Endothelial cell of umbilical vein (primary cell): ENCODE data around the gene SLC35E4. TPM values are rescaled to one million over a fixed set of nuclear protein-coding genes. Genes with fewer than 3 reads are reported as not detected.

Experiments used
- BruUV-seq: library from RNA; stranded (reverse); fragments of 400-500 nt; replicated peaks from 2 replicates; lab custom pipeline; 2021; lab: Mats Ljungman, UMichigan
- CTCF ChIA-PET: fragments of 300-600, 350-600 bp; sonication (Branson Sonifier 250); formaldehyde crosslinking; loops from one replicate; lab custom pipeline; 2021; ENCODE audit warnings: antibody characterized with exemption, inconsistent platforms; lab: Charles Lee
- POLR2A ChIA-PET: fragments of 300-600, 350-600 bp; sonication (Branson Sonifier 250); formaldehyde crosslinking; loops from one replicate; lab custom pipeline; 2021; ENCODE audit warnings: antibody characterized with exemption, inconsistent platforms; lab: Charles Lee
- DNase-seq: peaks from one replicate; pipeline ENCODE4 v3.0.0-alpha.2; 2011; ENCODE audit warnings: low read depth, low spot score
- FAIRE-seq: peaks from 2 replicates; lab custom pipeline; 2011; peaks lifted over from hg19 to GRCh38; lab: Jason Lieb, UNC
- H2AFZ ChIP-seq: 2 replicates; pipeline ENCODE4 v1.6.0; 2012; ENCODE audit warnings: low read depth, low read length, control low read depth, inconsistent platforms
- H3K27ac ChIP-seq: 2 replicates; pipeline ENCODE4 v1.5.1; 2011; ENCODE audit warnings: low read depth, mild to moderate bottlenecking, control low read depth, low read length, moderate library complexity; ENCODE audit not compliant: insufficient read depth
- H3K27me3 ChIP-seq, 2 experiments: 2 replicates each; pipeline versions ENCODE4 v1.6.0 to v1.6.1; 2011; ENCODE audit warnings: low read length in 2 of 2, mixed read lengths in 1 of 2; ENCODE audit not compliant: control insufficient read depth in 2 of 2, insufficient read depth in 2 of 2
- H3K36me3 ChIP-seq, 2 experiments: 2 replicates in 1 of 2; 3 replicates in 1 of 2; pipeline ENCODE4 v1.5.1; 2011; ENCODE audit warnings: low read length in 2 of 2, mild to moderate bottlenecking in 1 of 2, moderate library complexity in 1 of 2; ENCODE audit not compliant: control insufficient read depth in 2 of 2, insufficient read depth in 2 of 2; ENCODE audit errors: extremely low read depth in 1 of 2
- H3K4me1 ChIP-seq: 3 replicates; pipeline ENCODE4 v1.5.1; 2011; ENCODE audit warnings: mild to moderate bottlenecking, low read length; ENCODE audit not compliant: control insufficient read depth, insufficient read depth; ENCODE audit errors: extremely low read depth
- H3K4me2 ChIP-seq: 2 replicates; pipeline ENCODE4 v1.6.1; 2011; ENCODE audit warnings: low read length, control low read depth, mixed read lengths; ENCODE audit not compliant: insufficient read depth
- H3K4me3 ChIP-seq, 3 experiments: fragments of 200-600 bp in 1 of 3; sonication (generic), shearing (Covaris generic) in 1 of 3; replicated peaks in 1 of 3; 2 replicates each; pipeline ENCODE4 v1.5.1; 2011 to 2016; ENCODE audit warnings: control low read depth in 3 of 3, low read length in 3 of 3, mild to moderate bottlenecking in 2 of 3, inconsistent platforms in 1 of 3, low read depth in 1 of 3, moderate library complexity in 1 of 3; ENCODE audit not compliant: insufficient read depth in 1 of 3
- H3K79me2 ChIP-seq: 2 replicates; pipeline ENCODE4 v1.6.0; 2012; ENCODE audit warnings: low read length, inconsistent platforms; ENCODE audit not compliant: control insufficient read depth, insufficient read depth
- H3K9ac ChIP-seq: replicated peaks from 2 replicates; pipeline ENCODE3; 2011; ENCODE audit warnings: low read length, control low read depth; ENCODE audit not compliant: insufficient read depth; ENCODE audit errors: extremely low read depth
- H3K9me1 ChIP-seq: replicated peaks from 3 replicates; pipeline ENCODE4 v1.6.0; 2011; ENCODE audit warnings: mild to moderate bottlenecking, low read length; ENCODE audit not compliant: control insufficient read depth, insufficient read depth; ENCODE audit errors: extremely low read depth
- H3K9me3 ChIP-seq: replicated peaks from 2 replicates; pipeline ENCODE4 v1.5.1; 2012; ENCODE audit warnings: low read length, inconsistent platforms; ENCODE audit not compliant: control insufficient read depth, insufficient read depth
- H4K20me1 ChIP-seq: replicated peaks from 2 replicates; pipeline ENCODE3; 2011; ENCODE audit warnings: mild to moderate bottlenecking, low read length; ENCODE audit not compliant: control insufficient read depth, insufficient read depth; ENCODE audit errors: extremely low read depth
- EZH2 ChIP-seq: IDR thresholded peaks from 2 replicates; pipeline ENCODE4 v1.6.1; 2012; ENCODE audit warnings: borderline replicate concordance, low read depth, mild to moderate bottlenecking, moderate library complexity, low read length, inconsistent platforms; ENCODE audit not compliant: severe bottlenecking
- FOS ChIP-seq: IDR thresholded peaks from 2 replicates; pipeline ENCODE4 v1.6.1; 2011; ENCODE audit warnings: mild to moderate bottlenecking, low read length, moderate library complexity, borderline replicate concordance; ENCODE audit not compliant: insufficient read depth
- GATA2 ChIP-seq: IDR thresholded peaks from 2 replicates; pipeline ENCODE4 v1.7.0; 2011; ENCODE audit warnings: low read depth, mild to moderate bottlenecking, moderate library complexity, mixed read lengths, low read length; ENCODE audit not compliant: insufficient read length, insufficient read depth
- JUN ChIP-seq: IDR thresholded peaks from 2 replicates; pipeline ENCODE4 v1.6.1; 2011; ENCODE audit warnings: borderline replicate concordance, low read depth; ENCODE audit not compliant: insufficient read length, insufficient read depth
- MYC ChIP-seq: IDR thresholded peaks from one replicate; pipeline ENCODE4 v1.6.1; 2011; ENCODE audit warnings: mild to moderate bottlenecking, low read depth, low read length
- POLR2A ChIP-seq: IDR thresholded peaks from 2 replicates; pipeline ENCODE4 v1.6.1; 2012; ENCODE audit warnings: low read depth, mild to moderate bottlenecking, control low read depth, low read length
- POLR2AphosphoS5 ChIP-seq: IDR thresholded peaks from 2 replicates; pipeline ENCODE4 v1.6.1; 2012; ENCODE audit warnings: low read depth, mild to moderate bottlenecking, control low read depth, low read length, moderate library complexity; ENCODE audit not compliant: insufficient read depth
- dilution Hi-C: fragments of 300-500 bp; cut with MboI; formaldehyde crosslinking; loops from one replicate; pipeline ENCODE4 v1.15.0; 2019; ENCODE audit warnings: low sequenced_read_pairs; ENCODE audit not compliant: extremely low pct_ligation_motif_present
- intact Hi-C: fragments of 100-400 bp; cut with micrococcal nuclease; formaldehyde crosslinking; loops from one replicate; pipeline ENCODE4 v1.10.0; 2022
- polyA plus RNA-seq, 4 experiments: library from polyadenylated mRNA; depleted of rRNA in 3 of 4; stranded (reverse) in 3 of 4; unstranded in 1 of 4; fragments of >200 nt; gene quantifications; 2 replicates each; pipeline versions ENCODE4 v1.2.1 to v1.2.3, GENCODE V29; 2011 to 2012; ENCODE audit warnings: missing spikeins in 1 of 4
- total RNA-seq: library from RNA; stranded (reverse); gene quantifications from 2 replicates; pipeline ENCODE4 v1.2.3, GENCODE V29; 2021
- TF ChIP-seq, protein P1 (sequence below), 2 donors: IDR thresholded peaks; 1 replicate in 1 of 2; 2 replicates in 1 of 2; pipeline ENCODE4 v1.5.1; 2011; ENCODE audit warnings: low read length in 2 of 2, mild to moderate bottlenecking in 2 of 2, moderate library complexity in 2 of 2, control low read depth in 1 of 2, inconsistent platforms in 1 of 2, low read depth in 1 of 2; ENCODE audit not compliant: insufficient read depth in 1 of 2; ENCODE audit errors: extremely low read depth in 1 of 2
- TF ChIP-seq, protein P2 (sequence below): IDR thresholded peaks from 2 replicates; pipeline ENCODE4 v1.6.1; 2011; ENCODE audit not compliant: insufficient read depth, insufficient read length

The SLC35E4 gene
- total and polyA plus RNA-seq, 2 donors (not counting 3 experiments of a cell fraction or from before 2014, with no cell fraction given), result 10.7 to 15.3 TPM

DNA sequence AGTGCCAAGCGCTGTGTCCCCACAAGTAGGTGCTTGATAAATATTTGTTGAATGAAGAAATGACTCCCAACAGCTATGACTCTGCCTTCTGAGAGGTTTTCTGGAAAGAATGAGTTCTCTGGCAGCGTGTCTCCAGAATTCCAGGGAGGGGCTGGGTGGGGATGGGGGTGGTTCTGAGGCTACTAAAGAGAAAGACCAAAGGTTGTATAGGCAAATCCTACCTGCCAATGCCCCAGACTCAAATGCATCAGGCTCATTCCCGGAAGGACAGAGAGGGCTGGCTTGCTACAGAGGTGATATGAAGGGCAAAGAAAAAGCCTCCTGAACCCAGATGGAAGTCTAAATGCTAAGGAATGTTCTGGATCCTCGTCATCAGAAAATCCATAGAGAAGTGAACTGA is 30.2 kb downstream of the SLC35E4 start:
- CTCF ChIA-PET, result interaction anchor here (3.9 to 4.5 kb wide), 2 partner anchors 31 to 88 kb away, joined by 27 to 47 read pairs; partner anchors contain the start of gene SLC35E4
- dilution Hi-C loops, result no loop called here
- H3K36me3 ChIP-seq, result peaks cover 0 to 15% of the 10 kb centered on the region in 2 experiments
- H4K20me1 ChIP-seq, result no peaks in the 10 kb centered on the region
- H3K4me3 ChIP-seq, result no peak overlapping the region
- no peaks in the 10 kb centered on the region for H3K9me1 ChIP-seq
- H3K4me2 ChIP-seq, result no peak overlapping the region
- H3K9me3 ChIP-seq, result no peaks in the 10 kb centered on the region
- POLR2A ChIA-PET, result no interaction called here
- H3K4me1 ChIP-seq, result peaks cover 11% of the 10 kb centered on the region
- DNase-seq (no peak), FAIRE-seq (no peak)
- TF ChIP-seq FOS, result no peak
- no peak for TF ChIP-seq MYC
- no peak for TF ChIP-seq POLR2AphosphoS5
- no peak for TF ChIP-seq EZH2
- TF ChIP-seq, protein P1, sequence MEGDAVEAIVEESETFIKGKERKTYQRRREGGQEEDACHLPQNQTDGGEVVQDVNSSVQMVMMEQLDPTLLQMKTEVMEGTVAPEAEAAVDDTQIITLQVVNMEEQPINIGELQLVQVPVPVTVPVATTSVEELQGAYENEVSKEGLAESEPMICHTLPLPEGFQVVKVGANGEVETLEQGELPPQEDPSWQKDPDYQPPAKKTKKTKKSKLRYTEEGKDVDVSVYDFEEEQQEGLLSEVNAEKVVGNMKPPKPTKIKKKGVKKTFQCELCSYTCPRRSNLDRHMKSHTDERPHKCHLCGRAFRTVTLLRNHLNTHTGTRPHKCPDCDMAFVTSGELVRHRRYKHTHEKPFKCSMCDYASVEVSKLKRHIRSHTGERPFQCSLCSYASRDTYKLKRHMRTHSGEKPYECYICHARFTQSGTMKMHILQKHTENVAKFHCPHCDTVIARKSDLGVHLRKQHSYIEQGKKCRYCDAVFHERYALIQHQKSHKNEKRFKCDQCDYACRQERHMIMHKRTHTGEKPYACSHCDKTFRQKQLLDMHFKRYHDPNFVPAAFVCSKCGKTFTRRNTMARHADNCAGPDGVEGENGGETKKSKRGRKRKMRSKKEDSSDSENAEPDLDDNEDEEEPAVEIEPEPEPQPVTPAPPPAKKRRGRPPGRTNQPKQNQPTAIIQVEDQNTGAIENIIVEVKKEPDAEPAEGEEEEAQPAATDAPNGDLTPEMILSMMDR (IDR thresholded peaks at IDR 0.05; ENCODE audit: extremely low read depth in 1 of 2, insufficient read depth in 1 of 2, low read depth in 1 of 2, low read length in 2 of 2), result no peak
- TF ChIP-seq, protein P2, sequence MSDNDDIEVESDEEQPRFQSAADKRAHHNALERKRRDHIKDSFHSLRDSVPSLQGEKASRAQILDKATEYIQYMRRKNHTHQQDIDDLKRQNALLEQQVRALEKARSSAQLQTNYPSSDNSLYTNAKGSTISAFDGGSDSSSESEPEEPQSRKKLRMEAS, result no peak
- TF ChIP-seq POLR2A, result no peak
- no peak for TF ChIP-seq JUN
- TF ChIP-seq GATA2, result no peak
- H3K27me3 ChIP-seq, result no peaks in the 10 kb centered on the region
- H3K9ac ChIP-seq, result no peak overlapping the region
- H3K79me2 ChIP-seq, result no peaks in the 10 kb centered on the region
- BruUV-seq, result no TSS peak
- no peak overlapping the region for H3K27ac ChIP-seq
- H2AFZ ChIP-seq, result no peak overlapping the region
- intact Hi-C loops, result loop anchor here (2.0 kb wide), 1 partner anchor 29 kb away; the partner anchor contains the start of gene OSBP2
